HG02870 (cell line): ENCODE measurements around the gene SLCO3A1.
A peak's percentile ranks its signal among the peaks of the same experiment; 100 is the strongest.

Experiments
- ATAC-seq: cut with Tn5 transposase; IDR thresholded peaks from one replicate; pipeline ENCODE4 v1.9.1; 2021; ENCODE audit warnings: mild to moderate bottlenecking, moderate library complexity; ENCODE audit not compliant: unreplicated experiment

The SLCO3A1 gene

GRCh38 chr15:92083190-92083589 lies 229.7 kb downstream of the SLCO3A1 start:
- ATAC-seq: no peak

- no peak for ATAC-seq
These were observed 233.7 kb downstream of the SLCO3A1 start for GRCh38 chr15:92087211-92087610.

- no peak for ATAC-seq
These were observed 237.7 kb downstream of the SLCO3A1 start for GRCh38 chr15:92091155-92091734.

- ATAC-seq: no peak
These were observed 239.0 kb downstream of the SLCO3A1 start for GRCh38 chr15:92092289-92093105.

GRCh38 chr15:92095693-92096092 lies 242.2 kb downstream of the SLCO3A1 start:
- ATAC-seq: peak; percentile 79

- ATAC-seq: peak; percentile 43
These were observed 244.1 kb downstream of the SLCO3A1 start for GRCh38 chr15:92097474-92098178.

- ATAC-seq: no peak
These were observed 245.4 kb downstream of the SLCO3A1 start for GRCh38 chr15:92098869-92099268.

GRCh38 chr15:92100301-92100700 lies 246.8 kb downstream of the SLCO3A1 start:
- ATAC-seq: no peak

GRCh38 chr15:92100751-92101150 lies 247.2 kb downstream of the SLCO3A1 start:
- no peak for ATAC-seq

GRCh38 chr15:92101708-92102394 lies 248.3 kb downstream of the SLCO3A1 start:
- peak; percentile 61 for ATAC-seq

GRCh38 chr15:92102395-92102755 lies 248.9 kb downstream of the SLCO3A1 start:
- peak; percentile 25 for ATAC-seq

- no peak for ATAC-seq
These were observed 250.6 kb downstream of the SLCO3A1 start for GRCh38 chr15:92104072-92104471.

- ATAC-seq: no peak
These were observed 252.1 kb downstream of the SLCO3A1 start for GRCh38 chr15:92105611-92106010.

GRCh38 chr15:92107510-92107909 lies 254.0 kb downstream of the SLCO3A1 start:
- no peak for ATAC-seq

- no peak for ATAC-seq
These were observed 255.8 kb downstream of the SLCO3A1 start for GRCh38 chr15:92109191-92109873.

- no peak for ATAC-seq
These were observed 257.8 kb downstream of the SLCO3A1 start for GRCh38 chr15:92111291-92111690.

GRCh38 chr15:92111751-92112150 lies 258.2 kb downstream of the SLCO3A1 start:
- ATAC-seq: no peak

GRCh38 chr15:92112180-92112579 lies 258.7 kb downstream of the SLCO3A1 start:
- ATAC-seq: no peak

GRCh38 chr15:92112711-92113110 lies 259.2 kb downstream of the SLCO3A1 start:
- ATAC-seq: no peak

GRCh38 chr15:92113832-92114231 lies 260.3 kb downstream of the SLCO3A1 start:
- no peak for ATAC-seq

GRCh38 chr15:92115834-92116233 lies 262.3 kb downstream of the SLCO3A1 start:
- no peak for ATAC-seq
